H1 (cell line): ENCODE results near the gene CHP2. TPM values are rescaled to one million over a fixed set of nuclear protein-coding genes. Genes with fewer than 3 reads are reported as not detected.

Experiments
- ASH2L ChIP-seq: fragments of 200-600, 300-600 bp; sonication (generic); IDR thresholded peaks from one replicate; pipeline ENCODE4 v1.7.1; 2017; ENCODE audit warnings: low read length
- CEBPB ChIP-seq: IDR thresholded peaks from 2 replicates; pipeline ENCODE4 v1.6.1; 2012; ENCODE audit warnings: low read depth, low read length
- CHD1 ChIP-seq: IDR thresholded peaks from 2 replicates; pipeline ENCODE4 v1.6.1; 2012; ENCODE audit warnings: low read depth, low read length, improper control_type of control experiment
- JUND ChIP-seq: IDR thresholded peaks from 2 replicates; pipeline ENCODE4 v1.6.1; 2011; ENCODE audit warnings: mild to moderate bottlenecking, improper control_type of control experiment, low read length
- KDM1A ChIP-seq: fragments of 200-600, 300-600 bp; sonication (generic); IDR thresholded peaks from 2 replicates; pipeline ENCODE4 v1.7.1; 2016; ENCODE audit warnings: mild to moderate bottlenecking, low read length, borderline replicate concordance
- KDM5A ChIP-seq: fragments of 200-600 bp; IDR thresholded peaks from 2 replicates; pipeline ENCODE4 v1.7.1; 2012; ENCODE audit warnings: mild to moderate bottlenecking, low read length, inconsistent platforms, mixed read lengths
- SIN3A ChIP-seq, 2 experiments: IDR thresholded peaks in 1 of 2; conservative IDR thresholded peaks in 1 of 2; 2 replicates each; pipeline ENCODE4 v1.6.1; 2011 to 2012; ENCODE audit warnings: low read length in 2 of 2, improper control_type of control experiment in 1 of 2, low read depth in 1 of 2, mild to moderate bottlenecking in 1 of 2
- TAF7 ChIP-seq: optimal IDR thresholded peaks from 2 replicates; pipeline ENCODE3; 2011; ENCODE audit warnings: low read depth, mild to moderate bottlenecking, inconsistent platforms, low read length, moderate library complexity, borderline replicate concordance
- YY1 ChIP-seq: IDR thresholded peaks from 2 replicates; pipeline ENCODE4 v1.6.1; 2011; ENCODE audit warnings: low read depth, mild to moderate bottlenecking, low read length
- polyA plus RNA-seq, 7 experiments: library from polyadenylated mRNA; depleted of rRNA in 3 of 7; stranded (reverse) in 5 of 7; unstranded in 2 of 7; fragments of >200 nt in 5 of 7; fragments of 200-250 nt in 2 of 7; gene quantifications; 1 replicate in 5 of 7; 2 replicates in 1 of 7; 4 replicates in 1 of 7; pipeline versions ENCODE4 v1.2.1 to v1.2.3, GENCODE V29; 2011 to 2013; ENCODE audit warnings: missing spikeins in 2 of 7, mixed read lengths in 2 of 7
- total RNA-seq: library from RNA; stranded (reverse); fragmentation: NEBNext Ultra II Directional; extraction: Animal tissue kit (Norgen Biotek cat#: 25700); gene quantifications from 2 replicates; pipeline ENCODE4 v1.2.1, GENCODE V29; 2021
- TF ChIP-seq, protein P1 (sequence below): fragments of 300-600 bp; sonication (generic); IDR thresholded peaks from 2 replicates; pipeline ENCODE4 v1.7.1; 2012; ENCODE audit warnings: low read length, moderate library complexity, mild to moderate bottlenecking, inconsistent platforms; ENCODE audit not compliant: insufficient replicate concordance

Gene CHP2
- total and polyA plus RNA-seq, 2 of the 8 experiments (the other 6 are each of a cell fraction or from before 2014, with no cell fraction given) = 1.3 to 1.6 TPM

DNA sequence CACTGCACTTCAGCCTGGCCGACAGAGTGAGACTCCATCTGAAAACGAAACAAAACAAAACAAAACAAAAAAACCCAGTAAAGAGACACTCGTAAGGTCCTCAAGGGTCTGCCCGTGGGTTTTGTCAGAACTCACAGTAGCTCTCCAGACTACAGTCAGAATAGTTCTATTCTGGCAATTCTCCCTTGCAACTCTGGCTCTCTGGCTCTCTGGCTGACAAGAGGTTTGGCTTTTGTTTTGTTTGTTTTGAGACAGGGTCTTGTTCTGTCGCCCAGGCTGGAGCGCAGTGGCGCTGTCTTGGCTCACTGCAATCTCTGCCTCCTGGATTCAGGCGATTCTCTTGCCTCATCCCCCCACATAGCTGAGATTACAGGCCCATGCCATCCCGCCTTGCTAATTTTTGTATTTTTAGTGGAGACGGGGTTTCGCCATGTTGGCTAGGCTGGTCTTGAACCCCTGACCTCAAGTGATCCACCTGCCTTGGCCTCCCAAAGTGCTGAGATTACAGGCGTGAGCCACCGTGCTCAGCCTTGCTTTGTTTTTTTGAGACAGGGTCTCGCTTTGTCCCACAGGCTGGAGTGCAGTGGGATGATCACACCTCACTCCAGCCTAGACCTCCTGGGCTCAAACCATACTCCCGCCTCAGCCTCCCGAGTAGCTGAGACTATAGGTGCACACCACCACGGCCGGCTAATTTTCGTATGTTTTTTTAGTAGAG lies 20.5 kb upstream of the CHP2 start (continued):
- TF ChIP-seq, protein P1, sequence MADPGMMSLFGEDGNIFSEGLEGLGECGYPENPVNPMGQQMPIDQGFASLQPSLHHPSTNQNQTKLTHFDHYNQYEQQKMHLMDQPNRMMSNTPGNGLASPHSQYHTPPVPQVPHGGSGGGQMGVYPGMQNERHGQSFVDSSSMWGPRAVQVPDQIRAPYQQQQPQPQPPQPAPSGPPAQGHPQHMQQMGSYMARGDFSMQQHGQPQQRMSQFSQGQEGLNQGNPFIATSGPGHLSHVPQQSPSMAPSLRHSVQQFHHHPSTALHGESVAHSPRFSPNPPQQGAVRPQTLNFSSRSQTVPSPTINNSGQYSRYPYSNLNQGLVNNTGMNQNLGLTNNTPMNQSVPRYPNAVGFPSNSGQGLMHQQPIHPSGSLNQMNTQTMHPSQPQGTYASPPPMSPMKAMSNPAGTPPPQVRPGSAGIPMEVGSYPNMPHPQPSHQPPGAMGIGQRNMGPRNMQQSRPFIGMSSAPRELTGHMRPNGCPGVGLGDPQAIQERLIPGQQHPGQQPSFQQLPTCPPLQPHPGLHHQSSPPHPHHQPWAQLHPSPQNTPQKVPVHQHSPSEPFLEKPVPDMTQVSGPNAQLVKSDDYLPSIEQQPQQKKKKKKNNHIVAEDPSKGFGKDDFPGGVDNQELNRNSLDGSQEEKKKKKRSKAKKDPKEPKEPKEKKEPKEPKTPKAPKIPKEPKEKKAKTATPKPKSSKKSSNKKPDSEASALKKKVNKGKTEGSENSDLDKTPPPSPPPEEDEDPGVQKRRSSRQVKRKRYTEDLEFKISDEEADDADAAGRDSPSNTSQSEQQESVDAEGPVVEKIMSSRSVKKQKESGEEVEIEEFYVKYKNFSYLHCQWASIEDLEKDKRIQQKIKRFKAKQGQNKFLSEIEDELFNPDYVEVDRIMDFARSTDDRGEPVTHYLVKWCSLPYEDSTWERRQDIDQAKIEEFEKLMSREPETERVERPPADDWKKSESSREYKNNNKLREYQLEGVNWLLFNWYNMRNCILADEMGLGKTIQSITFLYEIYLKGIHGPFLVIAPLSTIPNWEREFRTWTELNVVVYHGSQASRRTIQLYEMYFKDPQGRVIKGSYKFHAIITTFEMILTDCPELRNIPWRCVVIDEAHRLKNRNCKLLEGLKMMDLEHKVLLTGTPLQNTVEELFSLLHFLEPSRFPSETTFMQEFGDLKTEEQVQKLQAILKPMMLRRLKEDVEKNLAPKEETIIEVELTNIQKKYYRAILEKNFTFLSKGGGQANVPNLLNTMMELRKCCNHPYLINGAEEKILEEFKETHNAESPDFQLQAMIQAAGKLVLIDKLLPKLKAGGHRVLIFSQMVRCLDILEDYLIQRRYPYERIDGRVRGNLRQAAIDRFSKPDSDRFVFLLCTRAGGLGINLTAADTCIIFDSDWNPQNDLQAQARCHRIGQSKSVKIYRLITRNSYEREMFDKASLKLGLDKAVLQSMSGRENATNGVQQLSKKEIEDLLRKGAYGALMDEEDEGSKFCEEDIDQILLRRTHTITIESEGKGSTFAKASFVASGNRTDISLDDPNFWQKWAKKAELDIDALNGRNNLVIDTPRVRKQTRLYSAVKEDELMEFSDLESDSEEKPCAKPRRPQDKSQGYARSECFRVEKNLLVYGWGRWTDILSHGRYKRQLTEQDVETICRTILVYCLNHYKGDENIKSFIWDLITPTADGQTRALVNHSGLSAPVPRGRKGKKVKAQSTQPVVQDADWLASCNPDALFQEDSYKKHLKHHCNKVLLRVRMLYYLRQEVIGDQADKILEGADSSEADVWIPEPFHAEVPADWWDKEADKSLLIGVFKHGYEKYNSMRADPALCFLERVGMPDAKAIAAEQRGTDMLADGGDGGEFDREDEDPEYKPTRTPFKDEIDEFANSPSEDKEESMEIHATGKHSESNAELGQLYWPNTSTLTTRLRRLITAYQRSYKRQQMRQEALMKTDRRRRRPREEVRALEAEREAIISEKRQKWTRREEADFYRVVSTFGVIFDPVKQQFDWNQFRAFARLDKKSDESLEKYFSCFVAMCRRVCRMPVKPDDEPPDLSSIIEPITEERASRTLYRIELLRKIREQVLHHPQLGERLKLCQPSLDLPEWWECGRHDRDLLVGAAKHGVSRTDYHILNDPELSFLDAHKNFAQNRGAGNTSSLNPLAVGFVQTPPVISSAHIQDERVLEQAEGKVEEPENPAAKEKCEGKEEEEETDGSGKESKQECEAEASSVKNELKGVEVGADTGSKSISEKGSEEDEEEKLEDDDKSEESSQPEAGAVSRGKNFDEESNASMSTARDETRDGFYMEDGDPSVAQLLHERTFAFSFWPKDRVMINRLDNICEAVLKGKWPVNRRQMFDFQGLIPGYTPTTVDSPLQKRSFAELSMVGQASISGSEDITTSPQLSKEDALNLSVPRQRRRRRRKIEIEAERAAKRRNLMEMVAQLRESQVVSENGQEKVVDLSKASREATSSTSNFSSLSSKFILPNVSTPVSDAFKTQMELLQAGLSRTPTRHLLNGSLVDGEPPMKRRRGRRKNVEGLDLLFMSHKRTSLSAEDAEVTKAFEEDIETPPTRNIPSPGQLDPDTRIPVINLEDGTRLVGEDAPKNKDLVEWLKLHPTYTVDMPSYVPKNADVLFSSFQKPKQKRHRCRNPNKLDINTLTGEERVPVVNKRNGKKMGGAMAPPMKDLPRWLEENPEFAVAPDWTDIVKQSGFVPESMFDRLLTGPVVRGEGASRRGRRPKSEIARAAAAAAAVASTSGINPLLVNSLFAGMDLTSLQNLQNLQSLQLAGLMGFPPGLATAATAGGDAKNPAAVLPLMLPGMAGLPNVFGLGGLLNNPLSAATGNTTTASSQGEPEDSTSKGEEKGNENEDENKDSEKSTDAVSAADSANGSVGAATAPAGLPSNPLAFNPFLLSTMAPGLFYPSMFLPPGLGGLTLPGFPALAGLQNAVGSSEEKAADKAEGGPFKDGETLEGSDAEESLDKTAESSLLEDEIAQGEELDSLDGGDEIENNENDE = no peak
- TF ChIP-seq CHD1 (no peak), SIN3A (conservative IDR thresholded peaks at IDR 0.05 in 1 of 2, IDR thresholded peaks at IDR 0.05 in 1 of 2; ENCODE audit: low read depth in 1 of 2, low read length in 2 of 2) (no peak), JUND (no peak), KDM5A (no peak), KDM1A (no peak), TAF7 (no peak), YY1 (no peak), ASH2L (no peak), CEBPB (no peak)
- TF ChIP-seq, all 59 proteins: peak for 0
